ENCODE measurements around the gene EPB42.
"Not testable (repeated sequence)": the region's sequence is repeated elsewhere in the genome, so short reads cannot be mapped to it uniquely, and the experiment has no call there.

EPB42 gene

GRCh38 chr15:43239732-43240491 is 19.1 kb upstream of the EPB42 start:
- DNase-seq, result no peak

GRCh38 chr15:43238671-43239131 is 17.9 kb upstream of the EPB42 start:
- DNase-seq, result no peak

GRCh38 chr15:43237842-43238470 is 17.1 kb upstream of the EPB42 start:
- no peak for DNase-seq

GRCh38 chr15:43235536-43235935 is 14.7 kb upstream of the EPB42 start:
- no peak for DNase-seq

GRCh38 chr15:43232289-43232874 is 11.6 kb upstream of the EPB42 start:
- no peak for DNase-seq

GRCh38 chr15:43230640-43231115 is 9.9 kb upstream of the EPB42 start:
- no peak for DNase-seq

GRCh38 chr15:43229977-43230376 is 9.2 kb upstream of the EPB42 start:
- DNase-seq, result no peak

GRCh38 chr15:43226436-43227305 is 5.9 kb upstream of the EPB42 start:
- DNase-seq, result no peak

GRCh38 chr15:43225950-43226255 is 5.1 kb upstream of the EPB42 start:
- not testable (repeated sequence) for DNase-seq

GRCh38 chr15:43225201-43225949 is 4.6 kb upstream of the EPB42 start:
- no peak for DNase-seq

- no peak for DNase-seq
These were observed 604 bp upstream of the EPB42 start for GRCh38 chr15:43221422-43221821.

GRCh38 chr15:43219929-43220928 is 589 bp downstream of the EPB42 start:
- DNase-seq, result no peak

- no peak for DNase-seq
These were observed 1.7 kb downstream of the EPB42 start for GRCh38 chr15:43218908-43219706.

- no peak for DNase-seq
These were observed 4.9 kb downstream of the EPB42 start for GRCh38 chr15:43215961-43216360.

- no peak for DNase-seq
These were observed 6.1 kb downstream of the EPB42 start for GRCh38 chr15:43214592-43215295.

GRCh38 chr15:43214169-43214568 is 6.6 kb downstream of the EPB42 start:
- no peak for DNase-seq

GRCh38 chr15:43213466-43213865 is 7.4 kb downstream of the EPB42 start:
- no peak for DNase-seq

- no peak for DNase-seq
These were observed 7.9 kb downstream of the EPB42 start for GRCh38 chr15:43212951-43213350.

GRCh38 chr15:43212299-43212698 is 8.5 kb downstream of the EPB42 start:
- no peak for DNase-seq
